ENCODE data around the gene POM121.
"Not testable (repeated sequence)": the region's sequence is repeated elsewhere in the genome, so short reads cannot be mapped to it uniquely, and the experiment has no call there.

DNA sequence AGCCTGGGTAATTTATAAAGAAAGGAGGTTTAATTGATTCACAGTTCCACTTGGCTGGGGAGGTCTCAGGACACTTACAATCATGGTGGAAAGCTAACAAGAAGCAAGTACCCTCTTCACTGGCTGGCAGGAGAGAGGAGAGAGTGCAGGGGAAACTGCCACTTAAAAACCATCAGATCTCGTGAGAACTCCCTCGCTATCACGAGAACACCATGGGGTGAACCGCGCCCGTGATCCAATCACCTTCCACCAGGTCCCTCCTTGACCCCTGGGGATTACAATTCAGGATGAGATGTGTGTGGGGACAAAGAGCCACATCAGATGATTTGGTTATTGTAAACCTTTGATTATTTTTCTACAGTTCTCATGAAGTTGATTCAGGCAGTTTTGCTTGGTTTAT is 20.2 kb upstream of the POM121 start:
- TF ChIP-seq, protein P1, sequence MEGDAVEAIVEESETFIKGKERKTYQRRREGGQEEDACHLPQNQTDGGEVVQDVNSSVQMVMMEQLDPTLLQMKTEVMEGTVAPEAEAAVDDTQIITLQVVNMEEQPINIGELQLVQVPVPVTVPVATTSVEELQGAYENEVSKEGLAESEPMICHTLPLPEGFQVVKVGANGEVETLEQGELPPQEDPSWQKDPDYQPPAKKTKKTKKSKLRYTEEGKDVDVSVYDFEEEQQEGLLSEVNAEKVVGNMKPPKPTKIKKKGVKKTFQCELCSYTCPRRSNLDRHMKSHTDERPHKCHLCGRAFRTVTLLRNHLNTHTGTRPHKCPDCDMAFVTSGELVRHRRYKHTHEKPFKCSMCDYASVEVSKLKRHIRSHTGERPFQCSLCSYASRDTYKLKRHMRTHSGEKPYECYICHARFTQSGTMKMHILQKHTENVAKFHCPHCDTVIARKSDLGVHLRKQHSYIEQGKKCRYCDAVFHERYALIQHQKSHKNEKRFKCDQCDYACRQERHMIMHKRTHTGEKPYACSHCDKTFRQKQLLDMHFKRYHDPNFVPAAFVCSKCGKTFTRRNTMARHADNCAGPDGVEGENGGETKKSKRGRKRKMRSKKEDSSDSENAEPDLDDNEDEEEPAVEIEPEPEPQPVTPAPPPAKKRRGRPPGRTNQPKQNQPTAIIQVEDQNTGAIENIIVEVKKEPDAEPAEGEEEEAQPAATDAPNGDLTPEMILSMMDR (conservative IDR thresholded peaks at IDR 0.05 in 1 of 2, IDR thresholded peaks at IDR 0.05 in 1 of 2; ENCODE audit: low read depth in 1 of 2, low read length in 2 of 2) = not testable (repeated sequence)
- not testable (repeated sequence) for TF ChIP-seq EZH2 (IDR thresholded peaks at IDR 0.05; ENCODE audit: low read length, missing control alignments)
